DND-41 (cell line): ENCODE data around the gene KIF26A.

Experiments
- ATAC-seq: fragments of 200-7000 bp; cut with Tn5 transposase; 3 replicates; pipeline ENCODE4 v1.9.1; 2021; ENCODE audit warnings: low read depth; ENCODE audit not compliant: insufficient read depth
- DNase-seq: peaks from one replicate; pipeline ENCODE4 v3.0.0-alpha.2; 2020
- H2AFZ ChIP-seq: 2 replicates; pipeline ENCODE4 v1.6.0; 2012; ENCODE audit warnings: low read depth, low read length
- H3K27ac ChIP-seq: 2 replicates; pipeline ENCODE4 v1.5.1; 2012; ENCODE audit warnings: low read length, inconsistent platforms
- H3K27me3 ChIP-seq: fragments of 200-600 bp; sonication (generic); 2 replicates; pipeline ENCODE4 v1.6.0; 2012; ENCODE audit warnings: low read length, mild to moderate bottlenecking, inconsistent platforms; ENCODE audit not compliant: insufficient read depth, poor library complexity
- H3K36me3 ChIP-seq: 2 replicates; pipeline ENCODE4 v1.5.1; 2012; ENCODE audit warnings: low read length, inconsistent platforms; ENCODE audit not compliant: insufficient read depth
- H3K4me1 ChIP-seq: 2 replicates; pipeline ENCODE4 v1.5.1; 2012; ENCODE audit warnings: mild to moderate bottlenecking, low read length; ENCODE audit not compliant: insufficient read depth
- H3K4me2 ChIP-seq: 2 replicates; pipeline ENCODE4 v1.6.0; 2012; ENCODE audit warnings: mild to moderate bottlenecking, moderate library complexity, low read length, inconsistent platforms; ENCODE audit not compliant: insufficient read depth
- H3K4me3 ChIP-seq, 2 experiments: fragments of 200-600 bp in 1 of 2; shearing (Covaris generic) in 1 of 2; 2 replicates each; pipeline ENCODE4 v1.5.1; 2012 to 2016; ENCODE audit warnings: inconsistent platforms in 2 of 2, low read length in 2 of 2, mild to moderate bottlenecking in 2 of 2, low read depth in 1 of 2, moderate library complexity in 1 of 2
- H3K79me2 ChIP-seq: 2 replicates; pipeline ENCODE4 v1.6.0; 2012; ENCODE audit warnings: low read length, inconsistent platforms; ENCODE audit not compliant: insufficient read depth
- H3K9ac ChIP-seq: 2 replicates; pipeline ENCODE4 v1.6.0; 2012; ENCODE audit warnings: low read depth, mild to moderate bottlenecking, inconsistent platforms, low read length, moderate library complexity
- H3K9me3 ChIP-seq: 2 replicates; pipeline ENCODE4 v1.5.1; 2012; ENCODE audit warnings: low read length, moderate library complexity, mild to moderate bottlenecking, inconsistent platforms; ENCODE audit not compliant: insufficient read depth, severe bottlenecking
- H4K20me1 ChIP-seq: 2 replicates; pipeline ENCODE4 v1.6.0; 2012; ENCODE audit warnings: low read length; ENCODE audit not compliant: insufficient read depth
- CTCF ChIP-seq: IDR thresholded peaks from 2 replicates; pipeline ENCODE4 v1.5.1; 2012; ENCODE audit warnings: borderline replicate concordance, low read length, moderate library complexity, mild to moderate bottlenecking; ENCODE audit not compliant: poor library complexity, severe bottlenecking; ENCODE audit errors: extremely low read depth
- EZH2 ChIP-seq: IDR thresholded peaks from 3 replicates; pipeline ENCODE4 v1.6.1; 2012; ENCODE audit warnings: borderline replicate concordance, low read depth, mild to moderate bottlenecking, moderate library complexity, low read length, inconsistent platforms; ENCODE audit not compliant: severe bottlenecking

Gene KIF26A

GRCh38 chr14:104140213-104140462 lies 1.8 kb downstream of the KIF26A start:
- TF ChIP-seq CTCF: no peak
- TF ChIP-seq EZH2: no peak
- Histone ChIP-seq H3K79me2 (no peaks in the 10 kb centered on the region), H3K27me3 (no peaks in the 10 kb centered on the region), H3K9me3 (peaks cover 10% of the 10 kb centered on the region), H3K4me3 (no peak overlapping the region), H3K9ac (no peak overlapping the region), H3K36me3 (no peaks in the 10 kb centered on the region), H3K27ac (no peak overlapping the region), H2AFZ (no peak overlapping the region), H4K20me1 (no peaks in the 10 kb centered on the region), H3K4me1 (no peaks in the 10 kb centered on the region), H3K4me2 (no peak overlapping the region)
- ATAC-seq (no peak), DNase-seq (no peak)

- Histone ChIP-seq H3K4me2 (no peak overlapping the region), H3K27ac (no peak overlapping the region), H2AFZ (no peak overlapping the region), H3K36me3 (no peaks in the 10 kb centered on the region), H3K4me1 (no peaks in the 10 kb centered on the region), H3K79me2 (no peaks in the 10 kb centered on the region), H3K9me3 (peaks cover 7% of the 10 kb centered on the region), H3K9ac (no peak overlapping the region), H3K4me3 (no peak overlapping the region), H4K20me1 (no peaks in the 10 kb centered on the region), H3K27me3 (no peaks in the 10 kb centered on the region)
- no peak for DNase-seq
- no peak for ATAC-seq
- TF ChIP-seq CTCF: no peak
- TF ChIP-seq EZH2: no peak
Observed at GRCh38 chr14:104140463-104141331, 2.3 kb downstream of the KIF26A start.

DNA sequence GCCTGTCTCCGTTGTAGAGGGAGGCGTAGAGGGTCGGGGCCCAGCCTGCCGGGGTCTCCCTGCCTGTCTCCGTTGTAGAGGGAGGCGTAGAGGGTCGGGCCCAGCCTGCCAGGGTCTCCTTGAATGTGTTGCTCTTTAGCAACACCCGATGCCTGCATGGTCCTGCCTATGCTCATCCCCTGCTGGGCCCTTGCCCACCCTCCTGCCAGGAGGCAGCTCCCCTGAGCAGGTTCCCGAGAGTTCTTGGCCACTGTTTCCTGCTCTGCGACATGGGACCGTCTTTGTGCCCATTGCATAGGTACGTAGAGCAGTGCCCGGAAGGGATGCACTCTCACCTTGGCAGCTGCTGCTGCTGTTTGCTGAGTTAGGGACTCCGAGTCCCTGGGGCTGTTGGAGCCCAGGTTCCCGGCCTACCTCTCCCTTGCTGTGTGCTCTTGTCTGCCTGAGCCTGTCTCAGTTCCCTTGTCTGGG lies 3.3 kb downstream of the KIF26A start:
- Histone ChIP-seq H3K9me3 (peaks cover 2% of the 10 kb centered on the region), H4K20me1 (no peaks in the 10 kb centered on the region), H2AFZ (no peak overlapping the region), H3K27ac (no peak overlapping the region), H3K79me2 (no peaks in the 10 kb centered on the region), H3K36me3 (no peaks in the 10 kb centered on the region), H3K27me3 (no peaks in the 10 kb centered on the region), H3K4me1 (no peaks in the 10 kb centered on the region), H3K9ac (no peak overlapping the region), H3K4me2 (no peak overlapping the region), H3K4me3 (no peak overlapping the region)
- no peak for DNase-seq
- TF ChIP-seq CTCF (no peak), EZH2 (no peak)
- ATAC-seq: no peak
